Breast epithelium (tissue), 4 donors: Measurements from ENCODE around the gene ACVR1B. TPM values are rescaled to one million over a fixed set of nuclear protein-coding genes. Genes with fewer than 3 reads are reported as not detected.
A peak's percentile ranks its signal among the peaks of the same experiment; 100 is the strongest.

ENCODE experiments used
- DNase-seq, 2 donors: peaks; one replicate each; pipeline ENCODE4 v3.0.0-alpha.2; 2019; ENCODE audit warnings: low spot score in 2 of 2
- H3K27ac ChIP-seq, 2 donors: fragments of 200-600 bp; sonication (generic) in 1 of 2; one replicate each; pipeline ENCODE4 v1.5.1; 2016 to 2019; ENCODE audit warnings: mild to moderate bottlenecking in 1 of 2
- H3K27me3 ChIP-seq, 2 donors: fragments of 200-600 bp; sonication (generic) in 1 of 2; one replicate each; pipeline versions ENCODE4 v1.5.1 to v1.6.0; 2017 to 2019; ENCODE audit warnings: control low read depth in 1 of 2, mild to moderate bottlenecking in 1 of 2
- H3K36me3 ChIP-seq: fragments of 200-600 bp; one replicate; pipeline ENCODE4 v1.5.1; 2019
- H3K4me1 ChIP-seq, 2 donors: fragments of 200-600 bp; sonication (generic); one replicate each; pipeline ENCODE4 v1.5.1; 2016 to 2019; ENCODE audit warnings: control low read depth in 1 of 2
- H3K4me3 ChIP-seq, 3 donors: fragments of 200-600 bp; sonication (generic); 1 replicate in 2 of 3; 2 replicates in 1 of 3; pipeline ENCODE4 v1.5.1; 2016 to 2019; ENCODE audit warnings: mild to moderate bottlenecking in 3 of 3, moderate library complexity in 2 of 3
- H3K9me3 ChIP-seq, 2 donors: fragments of 200-600 bp; sonication (generic) in 1 of 2; one replicate each; pipeline ENCODE4 v1.5.1; 2016 to 2019; ENCODE audit warnings: control low read depth in 1 of 2
- CTCF ChIP-seq, 3 donors: fragments of 450-650 bp; IDR thresholded peaks; one replicate each; pipeline ENCODE4 v1.5.1; 2016 to 2017; ENCODE audit warnings: antibody characterized with exemption in 3 of 3, mild to moderate bottlenecking in 3 of 3, moderate library complexity in 3 of 3
- POLR2A ChIP-seq: fragments of 450-650 bp; IDR thresholded peaks from one replicate; pipeline ENCODE4 v1.6.1; 2016; ENCODE audit warnings: antibody characterized with exemption, mild to moderate bottlenecking, moderate library complexity
- POLR2AphosphoS5 ChIP-seq, 3 donors: sonication (generic); formaldehyde crosslinking; IDR thresholded peaks; one replicate each; pipeline ENCODE4 v1.6.1; 2017; ENCODE audit warnings: antibody characterized with exemption in 3 of 3
- intact Hi-C: fragments of 100-400 bp; cut with DNase I; formaldehyde crosslinking; loops from one replicate; pipeline ENCODE4 v1.15.1; 2023; ENCODE audit warnings: low total_unique reads
- total RNA-seq, 3 donors: library from RNA; depleted of rRNA; stranded (reverse); fragments of >200 nt; gene quantifications; one replicate each; pipeline ENCODE4 v1.1.0, GENCODE V29; 2016

Gene ACVR1B
- total RNA-seq, 3 donors from 2014 or later: 12.3 to 26.3 (median 23.6) TPM

GRCh38 chr12:51950682-51951198 lies 759 bp upstream of the ACVR1B start:
- Histone ChIP-seq H3K9me3 (no peaks in the 10 kb centered on the region), H3K4me3 (peak overlapping the region; percentile 43 to 99 (median 78)), H3K27ac (peak overlapping the region; percentile 65 to 74), H3K4me1 (peaks cover 0 to 18% of the 10 kb centered on the region in 2 donors), H3K27me3 (no peaks in the 10 kb centered on the region), H3K36me3 (no peaks in the 10 kb centered on the region)
- no peak for TF ChIP-seq POLR2A
- TF ChIP-seq CTCF (IDR thresholded peaks at IDR 0.05): no peak
- TF ChIP-seq POLR2AphosphoS5 (IDR thresholded peaks at IDR 0.05): no peak
- intact Hi-C loops: no loop called here
- no peak for DNase-seq

GRCh38 chr12:51951843-51952722 lies 584 bp downstream of the ACVR1B start:
- TF ChIP-seq POLR2AphosphoS5 (IDR thresholded peaks at IDR 0.05) (no peak), CTCF (IDR thresholded peaks at IDR 0.05) (no peak)
- Histone ChIP-seq H3K27me3 (no peaks in the 10 kb centered on the region), H3K9me3 (no peaks in the 10 kb centered on the region), H3K4me3 (peak overlapping the region; percentile 78 to 99 (median 98)), H3K4me1 (peaks cover 0 to 20% of the 10 kb centered on the region in 2 donors), H3K27ac (peak overlapping the region; percentile 92 to 94), H3K36me3 (no peaks in the 10 kb centered on the region)
- DNase-seq: no peak
- intact Hi-C loops: no loop called here

- no peaks in the 10 kb centered on the region for H3K36me3 ChIP-seq
- no peaks in the 10 kb centered on the region for H3K9me3 ChIP-seq
- no peaks in the 10 kb centered on the region for H3K27me3 ChIP-seq
- DNase-seq: no peak
- TF ChIP-seq CTCF (IDR thresholded peaks at IDR 0.05): no peak
- no peak for TF ChIP-seq POLR2AphosphoS5 (IDR thresholded peaks at IDR 0.05)
- TF ChIP-seq POLR2A: no peak
- peak overlapping the region; percentile 92 to 94 for H3K27ac ChIP-seq
- H3K4me1 ChIP-seq: peaks cover 0 to 20% of the 10 kb centered on the region in 2 donors
- intact Hi-C loops: no loop called here
- peak overlapping the region; percentile 78 to 99 (median 98) for H3K4me3 ChIP-seq
Measured at GRCh38 chr12:51953089-51953488, 1.6 kb downstream of the ACVR1B start.

- TF ChIP-seq CTCF (IDR thresholded peaks at IDR 0.05) (no peak), POLR2A (no peak), POLR2AphosphoS5 (IDR thresholded peaks at IDR 0.05) (no peak)
- no peak for DNase-seq
- Histone ChIP-seq H3K4me1 (peaks cover 0 to 23% of the 10 kb centered on the region in 2 donors), H3K27ac (peak overlapping the region; percentile 80 to 94), H3K27me3 (no peaks in the 10 kb centered on the region), H3K9me3 (no peaks in the 10 kb centered on the region), H3K36me3 (no peaks in the 10 kb centered on the region), H3K4me3 (peak overlapping the region in 2 of 3 donors; percentile 78 to 99)
- intact Hi-C loops: no loop called here
Measured at GRCh38 chr12:51953864-51954263, 2.4 kb downstream of the ACVR1B start.
